Osteocyte (in vitro differentiated cells): ENCODE results near the gene YY1AP1. TPM values are rescaled to one million over a fixed set of nuclear protein-coding genes. Genes with fewer than 3 reads are reported as not detected.
"Not testable (repeated sequence)": the region's sequence is repeated elsewhere in the genome, so short reads cannot be mapped to it uniquely, and the experiment has no call there.

Experiments
- DNase-seq: peaks from one replicate; pipeline ENCODE4 v3.0.0; 2021; ENCODE audit warnings: mixed read lengths; ENCODE audit not compliant: unreplicated experiment; ENCODE audit errors: extremely low spot score
- H3K27ac Mint-ChIP-seq: one replicate; pipeline ENCODE4 v1.8.0; 2021; ENCODE audit warnings: mild to moderate bottlenecking, mixed read lengths; ENCODE audit not compliant: unreplicated experiment
- H3K27me3 Mint-ChIP-seq: one replicate; pipeline ENCODE4 v1.8.0; 2021; ENCODE audit warnings: mixed read lengths; ENCODE audit not compliant: unreplicated experiment
- H3K36me3 Mint-ChIP-seq: one replicate; pipeline ENCODE4 v1.8.0; 2021; ENCODE audit warnings: mixed read lengths; ENCODE audit not compliant: unreplicated experiment
- H3K4me1 Mint-ChIP-seq: one replicate; pipeline ENCODE4 v1.8.0; 2021; ENCODE audit warnings: mixed read lengths; ENCODE audit not compliant: unreplicated experiment
- H3K4me3 Mint-ChIP-seq: one replicate; pipeline ENCODE4 v1.8.0; 2021; ENCODE audit warnings: mild to moderate bottlenecking, moderate library complexity, mixed read lengths; ENCODE audit not compliant: unreplicated experiment
- H3K9me3 Mint-ChIP-seq: one replicate; pipeline ENCODE4 v1.8.0; 2021; ENCODE audit warnings: mixed read lengths; ENCODE audit not compliant: unreplicated experiment
- CTCF ChIP-seq: fragments of 200-600 bp; sonication (generic); IDR thresholded peaks from 2 replicates; pipeline ENCODE4 v1.5.0; 2021; ENCODE audit warnings: antibody characterized with exemption, mild to moderate bottlenecking, moderate library complexity
- total RNA-seq: library from RNA; stranded (reverse); gene quantifications from 2 replicates; pipeline ENCODE4 v1.2.1, GENCODE V29; 2021

YY1AP1 gene
- total RNA-seq, 1 donor from 2014 or later = 53.3 TPM

DNA sequence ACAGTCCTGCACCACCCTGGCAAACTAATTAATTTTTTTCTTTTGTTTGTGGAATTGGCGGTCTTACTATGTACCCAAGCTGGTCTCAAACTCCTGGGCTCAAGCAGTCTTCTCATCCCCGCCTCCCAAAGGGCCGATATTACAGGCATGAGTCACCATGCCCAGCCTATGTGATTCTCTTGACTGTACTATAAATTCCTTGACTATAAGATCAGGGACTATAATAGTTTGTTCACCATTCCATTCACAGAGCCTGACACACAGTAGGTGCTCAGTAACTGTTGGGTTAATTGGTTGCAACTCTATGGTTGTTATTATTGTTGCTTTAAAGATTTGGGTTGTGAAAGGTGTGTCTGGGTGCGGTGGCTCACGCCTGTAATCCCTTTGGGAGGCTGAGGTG is 17.6 kb upstream of the YY1AP1 start:
- Mint-ChIP-seq H3K27ac (no peak overlapping the region), H3K4me1 (peaks cover 5% of the 10 kb centered on the region), H3K27me3 (no peaks in the 10 kb centered on the region), H3K4me3 (no peak overlapping the region), H3K36me3 (peaks cover 4% of the 10 kb centered on the region), H3K9me3 (no peaks in the 10 kb centered on the region)
- peak; percentile 27 for DNase-seq
- TF ChIP-seq CTCF = no peak

DNA sequence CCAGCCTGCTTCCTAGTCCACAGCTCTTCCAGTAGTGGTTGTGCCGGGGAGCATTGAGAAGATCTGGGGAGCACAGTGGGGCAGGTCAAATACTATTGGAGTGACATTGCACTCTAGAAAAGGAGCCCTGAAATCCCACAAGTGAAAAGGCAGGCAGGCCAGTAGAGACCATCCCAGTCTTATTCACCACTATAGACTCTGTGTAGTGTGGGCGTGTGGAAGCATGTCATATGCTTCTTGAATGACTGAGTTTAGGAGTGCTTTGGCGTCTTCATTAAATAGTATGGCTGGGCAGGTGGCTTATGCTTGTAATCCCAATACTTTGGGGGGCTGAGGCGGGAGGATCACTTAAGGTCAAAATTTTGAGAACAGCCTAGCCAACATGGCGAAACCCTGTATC is 15.8 kb upstream of the YY1AP1 start:
- H3K4me3 Mint-ChIP-seq, H3K27me3 Mint-ChIP-seq, H3K4me1 Mint-ChIP-seq, DNase-seq, H3K27ac Mint-ChIP-seq, H3K36me3 Mint-ChIP-seq, H3K9me3 Mint-ChIP-seq: not testable (repeated sequence)

DNA sequence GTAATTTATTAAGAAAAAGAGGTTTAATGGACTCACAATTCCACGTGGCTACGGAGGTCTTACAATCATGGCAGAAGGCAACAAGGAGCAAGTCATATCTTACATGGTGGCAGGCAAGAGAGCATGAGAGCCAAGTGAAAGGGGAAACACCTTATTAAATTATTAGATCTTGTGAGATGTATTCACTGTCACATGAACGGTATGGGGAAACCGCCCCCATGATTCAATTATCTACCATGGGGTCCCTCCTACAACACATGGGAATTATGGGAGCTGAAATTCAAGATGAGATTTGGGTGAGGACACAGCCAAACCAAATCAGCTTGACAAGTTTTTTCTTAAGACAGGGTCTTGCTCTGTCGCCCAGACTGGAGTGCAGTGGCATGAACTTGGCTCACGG is 14.6 kb upstream of the YY1AP1 start:
- DNase-seq = no peak
- no peak overlapping the region for H3K27ac Mint-ChIP-seq
- peaks cover 6% of the 10 kb centered on the region for H3K4me1 Mint-ChIP-seq
- H3K36me3 Mint-ChIP-seq = no peaks in the 10 kb centered on the region
- no peaks in the 10 kb centered on the region for H3K9me3 Mint-ChIP-seq
- TF ChIP-seq CTCF = no peak
- H3K4me3 Mint-ChIP-seq = no peak overlapping the region
- no peaks in the 10 kb centered on the region for H3K27me3 Mint-ChIP-seq

DNA sequence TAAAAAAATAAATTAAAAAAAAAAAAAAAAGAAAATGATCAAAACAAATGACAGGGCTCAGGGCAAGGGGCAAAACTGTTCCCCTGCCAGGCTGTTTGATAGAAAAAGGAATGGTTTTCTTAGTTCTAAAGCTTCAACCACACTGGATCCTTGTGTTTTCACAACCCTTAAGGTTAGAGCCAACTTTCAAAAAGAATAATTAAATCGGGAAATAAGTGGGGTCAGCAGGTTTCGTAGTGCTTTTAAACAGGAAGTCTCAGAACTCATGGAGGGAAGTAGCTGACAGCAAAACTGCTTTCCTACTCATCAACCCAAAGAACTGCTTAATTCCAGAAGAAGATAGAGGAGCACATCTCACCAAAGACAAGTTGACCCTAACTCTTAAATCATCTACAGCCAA is 13.1 kb upstream of the YY1AP1 start:
- H3K4me1 Mint-ChIP-seq, H3K4me3 Mint-ChIP-seq, H3K27ac Mint-ChIP-seq, H3K36me3 Mint-ChIP-seq, H3K27me3 Mint-ChIP-seq, H3K9me3 Mint-ChIP-seq, DNase-seq: not testable (repeated sequence)

DNA sequence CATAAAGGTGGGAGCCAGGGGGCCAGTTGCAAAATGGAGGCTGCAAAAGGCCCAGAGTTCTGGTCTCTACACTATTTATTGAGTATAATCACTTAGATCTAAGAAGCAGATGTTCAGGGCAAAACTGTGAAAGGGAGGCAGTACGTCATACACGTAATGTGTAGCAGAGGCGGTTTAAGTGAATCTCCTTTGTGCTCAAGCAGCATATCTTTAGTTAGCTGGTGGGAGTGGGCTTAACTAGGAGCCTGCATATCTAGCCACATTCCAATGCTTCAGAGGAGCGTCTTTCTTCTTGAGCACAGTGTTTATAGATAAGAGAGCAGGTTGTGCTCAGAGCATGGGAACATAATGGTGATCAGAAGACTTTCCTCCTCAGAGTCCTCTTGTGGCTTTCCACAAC is 10.5 kb upstream of the YY1AP1 start:
- not testable (repeated sequence) for DNase-seq, H3K4me1 Mint-ChIP-seq, H3K27me3 Mint-ChIP-seq, H3K4me3 Mint-ChIP-seq, H3K9me3 Mint-ChIP-seq, H3K27ac Mint-ChIP-seq, H3K36me3 Mint-ChIP-seq

DNA sequence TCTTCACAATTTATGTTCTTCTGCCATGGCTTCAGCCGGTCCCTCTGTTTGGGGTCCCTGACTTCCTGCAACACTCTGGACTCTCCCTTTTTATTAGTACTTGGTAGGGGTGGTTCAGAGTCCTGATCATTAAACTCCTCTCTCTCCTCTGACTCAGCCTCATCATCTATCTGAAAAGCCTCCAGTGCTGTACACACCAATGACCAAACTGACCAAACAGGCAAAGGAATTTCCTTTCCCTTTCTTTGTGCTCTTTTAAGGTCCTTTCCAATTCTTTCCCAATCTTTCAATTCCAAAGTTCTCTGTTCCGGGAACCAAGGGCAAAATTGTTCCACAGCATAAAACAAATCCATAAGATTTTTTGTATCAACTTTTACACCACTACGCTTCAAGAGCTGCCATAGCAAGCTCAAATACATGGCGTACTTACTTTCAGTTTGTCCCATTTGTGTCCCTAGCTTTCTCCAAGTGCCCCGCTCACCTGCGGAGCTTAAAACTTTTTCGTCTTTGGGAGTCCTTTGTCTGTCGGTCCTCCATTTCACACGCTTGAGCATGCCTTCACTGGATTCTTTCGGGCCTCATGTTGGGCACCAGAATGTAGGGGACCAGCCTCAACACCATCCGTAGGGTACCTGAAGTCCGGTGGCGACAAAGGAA is 9.9 kb upstream of the YY1AP1 start:
- Mint-ChIP-seq H3K27me3 (no peaks in the 10 kb centered on the region), H3K4me1 (peaks cover 5% of the 10 kb centered on the region), H3K27ac (no peak overlapping the region), H3K9me3 (peaks cover 4% of the 10 kb centered on the region), H3K4me3 (no peak overlapping the region), H3K36me3 (peaks cover 3% of the 10 kb centered on the region)
- no peak for TF ChIP-seq CTCF
- DNase-seq = peak; percentile 48

- not testable (repeated sequence) for H3K4me1 Mint-ChIP-seq, H3K27ac Mint-ChIP-seq, H3K27me3 Mint-ChIP-seq, DNase-seq, H3K9me3 Mint-ChIP-seq, H3K36me3 Mint-ChIP-seq, H3K4me3 Mint-ChIP-seq
Observed at GRCh38 chr1:155697616-155698015, 9.0 kb upstream of the YY1AP1 start.
